Measurements from ENCODE around the gene NSG2.
A peak's percentile ranks its signal among the peaks of the same experiment; 100 is the strongest.

The NSG2 gene

GRCh38 chr5:174045470-174046025 is at the start of gene NSG2:
NSG2 (plus strand) TSS chr5:174045706; CDS start chr5:174046756, 1,050 bp downstream.
- DNase-seq: peak; percentile 84

GRCh38 chr5:173997331-173997730 is 48.2 kb upstream of the NSG2 start:
- DNase-seq: no peak

- DNase-seq: no peak
Observed at GRCh38 chr5:173998531-173998930, 47.0 kb upstream of the NSG2 start.

- no peak for DNase-seq
Observed at GRCh38 chr5:174000076-174000475, 45.4 kb upstream of the NSG2 start.

- no peak for DNase-seq
Observed at GRCh38 chr5:174003795-174004194, 41.7 kb upstream of the NSG2 start.

GRCh38 chr5:174008922-174009321 is 36.6 kb upstream of the NSG2 start:
- no peak for DNase-seq

- no peak for DNase-seq
Observed at GRCh38 chr5:174010365-174010764, 35.1 kb upstream of the NSG2 start.

- DNase-seq: no peak
Observed at GRCh38 chr5:174011441-174011840, 34.1 kb upstream of the NSG2 start.

- DNase-seq: peak; percentile 22
Observed at GRCh38 chr5:174020069-174020927, 25.2 kb upstream of the NSG2 start.

- no peak for DNase-seq
Observed at GRCh38 chr5:174020928-174021304, 24.6 kb upstream of the NSG2 start.

- no peak for DNase-seq
Observed at GRCh38 chr5:174022384-174023095, 23.0 kb upstream of the NSG2 start.

GRCh38 chr5:174030286-174030685 is 15.2 kb upstream of the NSG2 start:
- no peak for DNase-seq

- no peak for DNase-seq
Observed at GRCh38 chr5:174044466-174045254, 846 bp upstream of the NSG2 start.

GRCh38 chr5:174046558-174046957 is 1.1 kb downstream of the NSG2 start:
- DNase-seq: no peak

GRCh38 chr5:174047472-174048099 is 2.1 kb downstream of the NSG2 start:
- no peak for DNase-seq

GRCh38 chr5:174052636-174053035 is 7.1 kb downstream of the NSG2 start:
- DNase-seq: no peak

GRCh38 chr5:174053905-174054304 is 8.4 kb downstream of the NSG2 start:
- no peak for DNase-seq

GRCh38 chr5:174056064-174056847 is 10.8 kb downstream of the NSG2 start:
- DNase-seq: no peak

GRCh38 chr5:174057206-174057605 is 11.7 kb downstream of the NSG2 start:
- DNase-seq: no peak

- no peak for DNase-seq
Observed at GRCh38 chr5:174058433-174059122, 13.1 kb downstream of the NSG2 start.

GRCh38 chr5:174059247-174059646 is 13.7 kb downstream of the NSG2 start:
- DNase-seq: no peak

Measured in fibroblast of skin of right quadriceps (primary cell).